Measurements from ENCODE around the gene GPC5.

DNA sequence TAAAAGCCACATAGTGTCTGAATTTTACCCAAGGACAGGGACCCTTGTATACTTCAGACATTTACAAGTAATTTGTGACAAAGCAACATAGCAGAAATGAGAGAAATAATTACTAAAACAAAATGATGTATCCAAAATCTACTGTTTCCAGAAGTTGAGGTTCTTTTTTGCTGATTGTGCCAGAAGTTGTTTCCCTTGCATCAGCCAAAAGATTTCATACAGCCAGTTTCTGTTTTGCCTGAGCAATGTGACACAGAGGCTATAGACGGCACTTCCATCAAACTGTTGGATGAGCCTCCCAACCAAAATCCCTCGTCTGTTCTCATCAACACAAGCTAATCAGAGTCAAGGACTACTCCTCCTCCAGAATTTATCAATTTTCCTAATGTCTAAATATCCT lies 915.0 kb downstream of the GPC5 start:
- no peak for TF ChIP-seq EZH2 (IDR thresholded peaks at IDR 0.05; ENCODE audit: borderline replicate concordance, low read depth, low read length, poor library complexity, severe bottlenecking)
- TF ChIP-seq, protein P1, sequence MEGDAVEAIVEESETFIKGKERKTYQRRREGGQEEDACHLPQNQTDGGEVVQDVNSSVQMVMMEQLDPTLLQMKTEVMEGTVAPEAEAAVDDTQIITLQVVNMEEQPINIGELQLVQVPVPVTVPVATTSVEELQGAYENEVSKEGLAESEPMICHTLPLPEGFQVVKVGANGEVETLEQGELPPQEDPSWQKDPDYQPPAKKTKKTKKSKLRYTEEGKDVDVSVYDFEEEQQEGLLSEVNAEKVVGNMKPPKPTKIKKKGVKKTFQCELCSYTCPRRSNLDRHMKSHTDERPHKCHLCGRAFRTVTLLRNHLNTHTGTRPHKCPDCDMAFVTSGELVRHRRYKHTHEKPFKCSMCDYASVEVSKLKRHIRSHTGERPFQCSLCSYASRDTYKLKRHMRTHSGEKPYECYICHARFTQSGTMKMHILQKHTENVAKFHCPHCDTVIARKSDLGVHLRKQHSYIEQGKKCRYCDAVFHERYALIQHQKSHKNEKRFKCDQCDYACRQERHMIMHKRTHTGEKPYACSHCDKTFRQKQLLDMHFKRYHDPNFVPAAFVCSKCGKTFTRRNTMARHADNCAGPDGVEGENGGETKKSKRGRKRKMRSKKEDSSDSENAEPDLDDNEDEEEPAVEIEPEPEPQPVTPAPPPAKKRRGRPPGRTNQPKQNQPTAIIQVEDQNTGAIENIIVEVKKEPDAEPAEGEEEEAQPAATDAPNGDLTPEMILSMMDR (conservative IDR thresholded peaks at IDR 0.05; ENCODE audit: low read depth, low read length), result no peak

All from A673 (cell line).